H1 (cell line): ENCODE data around the gene TMED8. TPM values are rescaled to one million over a fixed set of nuclear protein-coding genes. Genes with fewer than 3 reads are reported as not detected.

Experiments used
- CHD7 ChIP-seq: fragments of 300-600 bp; sonication (generic); IDR thresholded peaks from 2 replicates; pipeline ENCODE4 v1.7.1; 2012; ENCODE audit warnings: low read length, moderate library complexity, mild to moderate bottlenecking, inconsistent platforms; ENCODE audit not compliant: insufficient replicate concordance
- CTCF ChIP-seq, 3 experiments: IDR thresholded peaks; 1 replicate in 2 of 3; 2 replicates in 1 of 3; pipeline versions ENCODE4 v1.5.1 to v1.6.1; 2011; ENCODE audit warnings: low read length in 3 of 3, mild to moderate bottlenecking in 3 of 3, inconsistent platforms in 2 of 3, low read depth in 1 of 3, moderate library complexity in 1 of 3; ENCODE audit not compliant: insufficient read depth in 1 of 3; ENCODE audit errors: control extremely low read depth in 1 of 3
- EZH2 ChIP-seq: fragments of 200-600 bp; sonication (generic); IDR thresholded peaks from 2 replicates; pipeline ENCODE4 v1.7.1; 2012; ENCODE audit warnings: low read depth, mild to moderate bottlenecking, moderate library complexity, low read length, inconsistent platforms; ENCODE audit not compliant: severe bottlenecking
- GABPA ChIP-seq: IDR thresholded peaks from 2 replicates; pipeline ENCODE4 v1.6.1; 2011; ENCODE audit warnings: mild to moderate bottlenecking, low read length, moderate library complexity, borderline replicate concordance; ENCODE audit not compliant: insufficient read depth
- HDAC2 ChIP-seq, 2 experiments: fragments of 300-600 bp in 1 of 2; sonication (generic) in 1 of 2; IDR thresholded peaks; 2 replicates each; pipeline ENCODE4 v1.6.1; 2011 to 2012; ENCODE audit warnings: low read depth in 2 of 2, low read length in 2 of 2, mild to moderate bottlenecking in 2 of 2, moderate library complexity in 2 of 2, borderline replicate concordance in 1 of 2, inconsistent platforms in 1 of 2
- SRF ChIP-seq: IDR thresholded peaks from 2 replicates; pipeline ENCODE4 v1.6.1; 2011; ENCODE audit warnings: mild to moderate bottlenecking, low read depth, low read length, moderate library complexity
- polyA plus RNA-seq, 7 experiments: library from polyadenylated mRNA; depleted of rRNA in 3 of 7; stranded (reverse) in 5 of 7; unstranded in 2 of 7; fragments of >200 nt in 5 of 7; fragments of 200-250 nt in 2 of 7; gene quantifications; 1 replicate in 5 of 7; 2 replicates in 1 of 7; 4 replicates in 1 of 7; pipeline versions ENCODE4 v1.2.1 to v1.2.3, GENCODE V29; 2011 to 2013; ENCODE audit warnings: missing spikeins in 2 of 7, mixed read lengths in 2 of 7
- total RNA-seq: library from RNA; stranded (reverse); fragmentation: NEBNext Ultra II Directional; extraction: Animal tissue kit (Norgen Biotek cat#: 25700); gene quantifications from 2 replicates; pipeline ENCODE4 v1.2.1, GENCODE V29; 2021

Gene TMED8
- total and polyA plus RNA-seq, 2 of the 8 experiments (the other 6 are each of a cell fraction or from before 2014, with no cell fraction given), result 5.5 to 13.4 TPM

- TF ChIP-seq CHD7, result no peak
- TF ChIP-seq EZH2, result no peak
- TF ChIP-seq HDAC2 (IDR thresholded peaks at IDR 0.05; ENCODE audit: borderline replicate concordance in 1 of 2, low read depth in 2 of 2, low read length in 2 of 2), result peak in 1 of 2 experiments; percentile 93; a peak in 2 of 4 replicates
- no peak for TF ChIP-seq SRF
- TF ChIP-seq CTCF (IDR thresholded peaks at IDR 0.05; ENCODE audit: control extremely low read depth in 1 of 3, insufficient read depth in 1 of 3, low read depth in 1 of 3, low read length in 3 of 3), result peak in 2 of 3 experiments; percentile 6 to 21; a peak in 2 of 4 replicates
- no peak for TF ChIP-seq GABPA
Observed at GRCh38 chr14:77376771-77377501, at the start of gene TMED8, which contains the start of gene SAMD15 (continued).
